Dermis microvascular lymphatic vessel endothelial cell (primary cell): Measurements from ENCODE around the gene MRPL12. TPM values are rescaled to one million over a fixed set of nuclear protein-coding genes. Genes with fewer than 3 reads are reported as not detected.

Experiments
- DNase-seq, 2 donors: peaks; one replicate each; pipeline versions ENCODE4 v3.0.0 to v3.0.0-alpha.2; 2010; ENCODE audit warnings: low read depth in 2 of 2
- total RNA-seq: library from RNA; depleted of rRNA; stranded (reverse); fragments of >200 nt; gene quantifications from 2 replicates; pipeline ENCODE4 v1.2.1, GENCODE V29; 2014

Gene MRPL12
- total RNA-seq, 1 donor from 2014 or later = 8.7 TPM

GRCh38 chr17:81700353-81701287 lies 2.5 kb upstream of the MRPL12 start:
- no peak for DNase-seq

DNA sequence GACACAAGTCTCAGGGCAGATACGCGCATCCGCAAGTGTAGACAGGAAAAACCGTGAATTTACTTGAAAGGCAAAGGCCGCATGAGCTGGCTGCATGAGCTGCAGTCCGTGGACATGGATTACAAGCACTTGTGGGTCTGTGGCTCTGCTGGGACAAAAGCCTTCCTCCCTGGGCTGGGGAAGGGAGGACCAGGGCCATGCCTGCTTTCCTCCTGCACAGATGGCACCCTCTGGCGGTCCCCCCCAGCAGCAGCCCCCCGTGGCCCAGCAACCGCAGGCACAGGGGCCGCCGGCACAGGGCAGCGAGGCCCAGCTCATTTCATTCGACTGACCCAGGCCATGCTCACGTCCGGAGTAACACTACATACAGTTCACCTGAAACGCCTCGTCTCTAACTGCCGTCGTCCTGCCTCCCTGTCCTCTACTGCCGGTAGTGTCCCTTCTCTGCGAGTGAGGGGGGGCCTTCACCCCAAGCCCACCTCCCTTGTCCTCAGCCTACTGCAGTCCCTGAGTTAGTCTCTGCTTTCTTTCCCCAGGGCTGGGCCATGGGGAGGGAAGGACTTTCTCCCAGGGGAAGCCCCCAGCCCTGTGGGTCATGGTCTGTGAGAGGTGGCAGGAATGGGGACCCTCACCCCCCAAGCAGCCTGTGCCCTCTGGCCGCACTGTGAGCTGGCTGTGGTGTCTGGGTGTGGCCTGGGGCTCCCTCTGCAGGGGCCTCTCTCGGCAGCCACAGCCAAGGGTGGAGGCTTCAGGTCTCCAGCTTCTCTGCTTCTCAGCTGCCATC lies 1.7 kb upstream of the MRPL12 start:
- DNase-seq = no peak

DNA sequence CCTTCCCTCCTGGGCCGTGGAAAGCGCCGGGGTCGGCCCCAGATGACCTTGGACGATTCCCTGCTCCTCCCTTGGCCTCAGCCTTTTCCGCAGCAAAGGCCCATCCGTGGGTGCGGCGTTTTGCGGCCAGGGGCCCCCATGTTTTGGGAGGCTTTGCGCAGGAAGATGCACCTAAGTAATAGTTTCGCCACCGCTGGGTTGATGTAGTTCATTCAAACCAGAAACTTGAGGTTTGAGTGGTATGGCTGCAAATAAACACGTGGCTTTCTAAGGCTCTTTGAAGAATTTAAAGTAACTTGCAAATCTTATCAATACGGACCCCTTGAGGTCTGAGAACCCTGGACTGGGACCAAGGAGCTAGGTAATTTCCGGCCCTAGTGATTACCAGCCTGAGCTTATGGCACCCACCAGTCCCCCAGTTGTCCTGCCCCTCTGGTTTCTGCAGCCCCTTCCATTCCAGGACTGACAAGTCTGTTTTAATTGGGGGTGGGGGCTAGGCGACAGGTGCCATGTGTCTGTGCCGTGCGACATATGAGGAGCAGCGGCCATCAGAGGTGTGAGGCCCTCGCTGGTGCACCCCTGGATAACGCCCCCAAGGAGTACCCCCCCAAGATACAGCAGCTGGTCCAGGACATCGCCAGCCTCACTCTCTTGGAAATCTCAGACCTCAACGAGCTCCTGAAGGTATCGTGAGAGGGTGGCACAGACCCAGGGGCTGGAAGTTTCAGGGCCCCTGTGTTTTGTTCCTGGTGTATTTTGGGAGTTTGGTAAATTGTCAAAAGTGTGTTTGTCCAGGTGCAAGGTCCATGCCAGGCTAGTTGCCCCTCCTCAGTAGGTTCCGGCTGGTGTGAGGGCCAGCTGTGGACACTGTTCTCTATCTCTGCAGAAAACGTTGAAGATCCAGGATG lies 834 bp downstream of the MRPL12 start:
- no peak for DNase-seq

GRCh38 chr17:81705518-81706231 lies 2.5 kb downstream of the MRPL12 start:
- no peak for DNase-seq

DNA sequence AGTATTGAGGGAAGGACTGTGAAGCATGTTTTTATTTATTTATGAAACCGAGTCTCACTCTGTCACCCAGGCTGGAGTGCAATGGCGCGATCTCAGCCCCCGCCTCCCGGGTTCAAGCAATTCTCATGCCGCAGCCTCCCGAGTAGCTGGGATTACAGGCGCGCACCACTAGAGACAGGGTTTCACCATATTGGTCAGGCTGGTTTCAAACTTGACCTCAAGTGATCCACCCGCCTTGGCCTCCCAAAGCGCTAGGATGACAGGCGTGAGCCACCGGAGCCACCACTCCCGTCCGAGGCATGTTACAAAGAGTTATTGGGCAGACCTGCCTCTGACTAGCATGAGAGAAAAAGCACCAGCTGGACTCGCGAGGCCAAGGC lies 3.1 kb downstream of the MRPL12 start:
- no peak for DNase-seq

- DNase-seq = no peak
These were observed 3.8 kb downstream of the MRPL12 start for GRCh38 chr17:81706757-81707624.

DNA sequence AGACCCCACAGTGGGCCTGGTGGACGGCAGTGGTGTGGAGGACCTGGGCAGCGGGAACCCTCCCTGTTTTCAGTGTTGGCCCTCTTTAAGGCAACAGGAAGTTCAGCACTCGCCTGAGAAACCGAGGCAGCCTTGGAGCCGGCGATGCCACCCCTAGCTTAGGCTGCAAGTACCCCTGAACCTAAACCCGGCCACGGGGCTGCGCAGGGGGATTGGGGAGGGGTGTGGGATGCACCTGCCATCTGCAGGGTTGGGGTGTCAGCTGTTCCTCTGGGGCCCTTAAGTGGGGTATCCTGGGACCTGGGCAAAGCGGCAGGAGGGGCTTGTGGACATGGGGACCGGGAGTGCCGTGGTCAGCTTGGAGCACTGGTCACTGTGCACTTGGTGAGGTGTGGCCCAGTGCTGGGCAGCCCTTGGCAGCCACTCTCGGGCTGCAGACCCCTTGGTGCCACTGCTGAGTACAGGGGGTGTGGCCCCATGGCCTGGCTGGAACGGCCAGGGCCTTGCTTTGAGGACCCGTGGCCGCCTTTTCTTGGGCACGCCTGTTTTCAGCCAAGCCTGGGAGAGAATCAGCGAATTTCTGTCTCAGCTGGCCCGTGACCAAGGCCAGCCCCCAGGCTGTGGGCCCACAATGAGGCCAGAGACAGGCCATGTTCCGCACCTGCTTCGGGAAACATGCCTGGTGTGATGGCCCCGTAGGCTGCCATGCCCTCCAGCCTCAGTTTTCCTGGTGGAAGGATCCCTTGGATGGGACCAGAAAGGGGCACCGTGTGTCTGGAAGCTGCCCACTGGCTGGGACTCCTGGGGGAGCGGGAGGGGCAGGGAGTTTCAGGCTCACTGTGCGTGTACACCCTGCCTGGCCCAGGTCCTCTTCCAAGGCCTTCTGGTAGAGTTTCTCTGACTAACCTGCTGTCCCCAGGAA lies 4.8 kb downstream of the MRPL12 start:
- DNase-seq = no peak

- no peak for DNase-seq
These were observed 5.6 kb downstream of the MRPL12 start for GRCh38 chr17:81708739-81709185.

DNA sequence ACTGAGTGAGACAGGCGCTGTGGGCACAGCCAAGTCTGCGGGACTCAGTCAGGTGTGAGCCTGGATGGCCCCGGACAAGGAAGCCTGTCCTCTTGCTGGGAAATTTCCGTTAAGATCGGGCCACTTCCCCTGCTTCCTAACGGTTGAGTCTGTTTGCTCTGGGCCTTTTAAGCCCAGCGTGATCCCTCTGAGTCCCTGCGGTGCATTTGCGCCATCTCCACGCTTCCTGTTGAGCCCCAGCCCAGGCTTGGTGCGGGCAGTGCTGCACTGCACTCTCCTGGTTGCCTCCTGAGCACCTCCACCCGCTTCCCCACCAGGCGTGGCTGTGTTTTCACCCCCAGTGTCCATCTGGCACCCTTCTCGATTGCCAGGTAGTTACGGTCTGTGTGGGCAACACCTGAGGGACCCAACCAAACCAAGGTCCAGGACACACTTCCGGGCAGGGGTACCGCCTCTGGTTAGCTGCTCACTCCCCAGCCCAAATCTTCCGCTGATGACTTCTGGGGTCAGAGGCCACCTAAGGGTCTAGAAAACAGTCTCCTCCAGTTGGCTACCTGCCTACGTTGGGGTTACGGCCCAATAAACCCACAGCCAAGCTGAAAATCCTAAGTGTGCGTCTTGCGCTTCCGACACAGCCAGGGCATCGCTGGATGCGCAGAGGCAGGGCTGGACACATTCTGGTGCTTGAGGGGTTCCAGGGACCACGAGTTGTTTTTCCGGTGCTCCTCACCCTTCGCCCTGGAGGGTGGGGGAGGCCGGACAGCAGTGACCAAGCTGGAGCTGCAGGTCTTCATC lies 7.5 kb downstream of the MRPL12 start:
- no peak for DNase-seq

DNA sequence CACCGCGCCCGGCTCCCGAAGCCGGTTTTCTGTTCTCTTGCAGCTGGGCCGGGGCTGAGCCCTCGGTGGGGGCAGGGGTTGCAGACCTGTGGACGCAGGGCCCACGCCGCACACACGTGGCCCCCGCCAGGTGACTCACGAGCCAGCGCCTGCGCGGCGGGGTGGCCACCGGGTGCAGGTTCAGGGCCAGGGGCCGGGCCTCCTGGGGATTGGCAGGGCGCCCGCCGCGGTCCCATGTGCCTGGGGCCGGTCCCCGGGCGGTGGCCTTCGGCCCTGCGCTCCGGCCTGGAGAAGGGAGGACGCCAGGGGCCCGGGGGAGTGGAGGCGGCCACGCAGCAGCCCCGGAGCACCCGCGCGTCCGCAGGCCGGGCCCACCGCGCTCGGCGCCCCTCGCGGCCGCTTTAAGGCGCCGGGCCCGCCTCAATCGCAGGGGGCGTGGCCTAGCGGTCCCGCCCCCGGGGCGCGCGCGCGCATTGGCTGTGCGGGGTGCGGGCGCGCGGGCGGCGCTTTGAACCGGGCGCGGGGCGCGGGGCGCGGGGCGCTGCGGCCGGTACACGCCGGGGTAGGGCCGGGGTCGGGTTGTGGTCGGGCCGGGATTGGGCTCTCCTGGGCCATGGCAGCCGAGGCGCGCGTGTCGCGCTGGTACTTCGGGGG lies 8.8 kb downstream of the MRPL12 start, which contains the start of gene SLC25A10:
Gene SLC25A10, plus strand, starts transcription at position 471 of the 654 bp plus-strand sequence. Its CDS starts 143 bp downstream, at position 614.
- DNase-seq = peak; percentile 36 to 83

- DNase-seq = peak in 1 of 2 donors; percentile 31
These were observed 9.4 kb downstream of the MRPL12 start for GRCh38 chr17:81712468-81713003.

GRCh38 chr17:81713004-81713555 lies 9.9 kb downstream of the MRPL12 start:
- DNase-seq = no peak

DNA sequence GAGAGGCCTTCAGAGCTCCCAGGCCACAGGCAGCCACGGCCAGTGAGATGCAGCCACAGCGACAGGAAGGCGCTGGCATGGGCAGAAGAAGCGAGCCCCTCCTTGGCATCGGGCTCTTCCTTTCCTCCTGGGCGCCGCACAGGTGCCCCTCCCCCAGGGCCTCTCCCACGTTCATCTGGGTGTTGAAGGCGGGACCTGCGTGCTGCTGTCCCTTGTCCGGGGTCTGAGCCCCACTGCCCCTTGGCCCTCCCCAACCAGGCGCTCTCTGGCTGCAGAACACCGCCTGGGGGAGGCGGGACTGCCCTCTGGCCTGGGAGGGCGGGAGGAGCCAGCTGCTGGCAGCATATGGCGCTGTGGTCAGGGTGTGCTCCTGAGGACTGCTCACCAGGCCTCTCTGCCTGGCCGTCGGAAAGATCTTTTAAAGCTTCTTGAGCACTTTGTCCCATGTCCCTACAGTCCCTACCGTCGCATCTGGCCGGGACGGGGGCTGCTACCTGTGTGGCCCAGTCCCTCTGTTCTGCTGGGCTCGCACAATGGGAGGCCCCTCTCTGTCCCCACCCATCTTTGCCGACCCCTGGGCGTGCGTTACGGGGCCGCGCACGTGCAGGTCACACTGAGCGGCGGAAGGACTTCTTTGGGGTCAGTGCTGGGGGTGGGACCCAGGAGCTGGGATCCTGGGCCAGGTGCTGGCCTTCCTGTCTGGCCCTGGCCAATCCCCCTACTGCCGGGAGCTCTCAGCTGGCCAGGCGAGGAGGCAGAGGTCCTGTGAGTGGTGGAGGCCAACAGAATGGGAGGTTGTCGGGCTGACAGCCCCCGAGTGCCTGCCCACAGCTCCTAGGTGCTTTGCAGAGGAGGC lies 10.6 kb downstream of the MRPL12 start:
- no peak for DNase-seq

GRCh38 chr17:81714412-81715106 lies 11.4 kb downstream of the MRPL12 start:
- DNase-seq = no peak
